GM21447 (cell line): Measurements from ENCODE around the gene VRK3.
"Not testable (repeated sequence)": the region's sequence is repeated elsewhere in the genome, so short reads cannot be mapped to it uniquely, and the experiment has no call there.

Source experiments
- ATAC-seq: cut with Tn5 transposase; IDR thresholded peaks from one replicate; pipeline ENCODE4 v1.9.1; 2021; ENCODE audit not compliant: unreplicated experiment

The VRK3 gene, protein sequence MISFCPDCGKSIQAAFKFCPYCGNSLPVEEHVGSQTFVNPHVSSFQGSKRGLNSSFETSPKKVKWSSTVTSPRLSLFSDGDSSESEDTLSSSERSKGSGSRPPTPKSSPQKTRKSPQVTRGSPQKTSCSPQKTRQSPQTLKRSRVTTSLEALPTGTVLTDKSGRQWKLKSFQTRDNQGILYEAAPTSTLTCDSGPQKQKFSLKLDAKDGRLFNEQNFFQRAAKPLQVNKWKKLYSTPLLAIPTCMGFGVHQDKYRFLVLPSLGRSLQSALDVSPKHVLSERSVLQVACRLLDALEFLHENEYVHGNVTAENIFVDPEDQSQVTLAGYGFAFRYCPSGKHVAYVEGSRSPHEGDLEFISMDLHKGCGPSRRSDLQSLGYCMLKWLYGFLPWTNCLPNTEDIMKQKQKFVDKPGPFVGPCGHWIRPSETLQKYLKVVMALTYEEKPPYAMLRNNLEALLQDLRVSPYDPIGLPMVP

GRCh38 chr19:50025022-50025793 lies at the start of gene VRK3:
Gene VRK3 (minus strand): TSS chr19:50025372. CDS start chr19:50016162, 9,210 bp downstream.
- peak; percentile 85 for ATAC-seq

DNA sequence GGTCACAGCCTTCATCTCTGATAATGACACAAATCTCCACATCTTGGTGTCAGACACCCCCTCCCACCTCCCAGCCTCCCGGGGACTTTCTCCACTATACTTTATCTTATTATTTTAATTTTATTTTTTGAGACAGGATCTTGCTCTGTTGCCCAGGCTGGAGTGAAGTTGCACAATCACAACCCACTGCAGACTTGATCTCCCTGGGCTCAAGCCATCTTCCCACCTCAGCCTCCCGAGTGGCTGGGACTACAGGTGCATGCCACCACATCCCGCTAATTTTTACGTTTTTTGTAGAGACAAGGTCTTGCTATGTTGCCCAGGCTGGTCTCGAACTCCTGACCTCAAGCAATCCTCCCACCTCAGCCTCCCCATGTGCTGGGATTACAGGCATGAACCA lies 43.2 kb upstream of the VRK3 start:
- ATAC-seq: not testable (repeated sequence)

GRCh38 chr19:50067575-50067974 lies 42.4 kb upstream of the VRK3 start:
- ATAC-seq: no peak

DNA sequence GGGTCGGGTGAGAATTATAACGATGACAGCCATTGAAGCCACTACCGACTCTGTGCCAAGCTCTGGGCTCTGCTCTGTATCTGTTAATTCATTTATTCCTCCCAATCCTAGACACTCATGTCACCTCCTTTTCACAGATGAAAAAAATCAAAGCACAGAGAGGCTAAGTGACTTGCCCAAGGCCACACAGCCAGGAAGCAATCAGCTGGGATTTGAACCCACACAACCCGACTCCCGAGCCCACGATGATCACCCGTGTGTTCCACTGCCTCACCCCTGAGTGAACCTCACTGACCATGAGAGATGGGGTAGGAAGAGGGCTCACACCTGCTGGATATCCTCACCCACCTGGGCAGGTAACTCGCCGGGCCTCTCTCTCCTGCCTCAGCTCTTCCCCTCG lies 40.8 kb upstream of the VRK3 start:
- ATAC-seq: no peak

DNA sequence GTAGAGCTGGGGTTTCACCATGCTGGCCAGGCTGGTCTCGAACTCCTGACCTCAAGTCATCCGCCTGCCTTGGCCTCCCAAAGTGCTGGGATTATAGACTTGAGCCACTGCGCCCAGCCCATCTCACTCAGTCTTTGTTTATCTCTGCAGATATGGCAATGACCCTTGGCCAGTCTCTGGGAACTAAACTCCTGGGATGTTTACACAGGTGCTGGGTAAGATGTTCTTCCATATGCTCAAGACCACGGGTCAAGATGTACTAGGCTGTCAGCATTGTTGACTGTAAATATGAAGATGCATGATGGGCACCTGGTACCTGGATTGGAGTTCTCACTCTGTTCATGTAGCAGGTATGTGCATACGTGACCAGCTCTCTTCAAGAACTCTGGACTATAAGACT lies 36.5 kb upstream of the VRK3 start:
- no peak for ATAC-seq

DNA sequence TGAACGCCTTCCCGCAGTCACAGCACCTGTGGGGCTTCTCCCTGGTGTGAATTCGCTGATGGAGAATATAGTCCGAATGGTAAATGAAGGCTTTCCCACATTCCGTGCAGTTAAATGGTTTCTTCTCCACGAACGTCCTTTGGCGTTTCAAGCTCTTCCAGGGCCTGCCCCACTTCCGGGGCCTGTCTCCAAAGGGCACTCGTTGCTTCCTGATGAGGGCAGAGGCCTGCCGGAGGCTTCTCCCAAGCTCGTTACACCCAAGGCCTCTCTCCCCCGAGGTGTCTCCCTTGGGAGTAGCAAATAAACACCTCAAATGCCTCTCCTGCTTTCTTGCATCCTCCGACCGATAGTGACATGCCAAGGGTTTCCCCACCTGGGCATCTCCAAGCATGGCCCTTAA lies 34.9 kb upstream of the VRK3 start:
- no peak for ATAC-seq

DNA sequence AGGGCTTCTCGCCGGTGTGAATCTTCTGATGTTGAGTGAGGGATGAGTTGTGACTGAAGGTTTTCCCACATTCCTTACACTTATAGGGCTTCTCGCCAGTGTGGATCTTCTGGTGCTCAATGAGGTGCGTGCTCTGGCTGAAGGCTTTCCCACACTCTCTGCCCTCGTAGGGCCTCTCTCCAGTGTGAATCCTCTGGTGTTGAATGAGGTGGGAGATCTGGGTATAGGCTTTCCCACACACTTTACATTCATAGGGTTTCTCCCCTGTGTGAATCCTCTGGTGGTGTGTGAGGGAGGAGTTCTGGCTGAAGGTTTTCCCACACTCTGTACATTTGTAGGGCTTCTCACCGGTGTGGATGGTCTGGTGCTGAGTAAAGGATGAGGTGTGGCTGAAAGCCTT lies 33.9 kb upstream of the VRK3 start:
- ATAC-seq: no peak

GRCh38 chr19:50058425-50058824 lies 33.3 kb upstream of the VRK3 start:
- ATAC-seq: no peak

GRCh38 chr19:50053119-50053518 lies 27.9 kb upstream of the VRK3 start:
- no peak for ATAC-seq

DNA sequence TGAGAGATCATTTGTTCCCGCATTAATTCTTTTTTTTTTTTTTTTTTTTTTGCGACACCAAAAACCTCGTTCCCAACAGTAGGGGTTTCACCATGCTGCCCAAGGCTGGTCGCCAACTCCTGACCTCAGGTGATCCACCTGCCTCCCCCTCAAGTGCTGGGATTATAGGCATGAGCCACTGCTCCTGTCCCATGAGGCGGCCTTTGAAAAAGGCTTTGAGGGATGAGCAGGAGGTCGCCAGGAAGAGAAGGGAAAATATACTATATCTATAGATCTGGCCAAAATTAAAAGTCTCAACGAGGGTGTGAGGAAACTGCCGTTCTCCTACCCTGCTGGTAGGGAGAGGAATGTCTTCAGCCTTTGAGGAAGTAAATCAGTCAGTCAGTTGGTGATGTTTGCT lies 26.8 kb upstream of the VRK3 start:
- no peak for ATAC-seq

DNA sequence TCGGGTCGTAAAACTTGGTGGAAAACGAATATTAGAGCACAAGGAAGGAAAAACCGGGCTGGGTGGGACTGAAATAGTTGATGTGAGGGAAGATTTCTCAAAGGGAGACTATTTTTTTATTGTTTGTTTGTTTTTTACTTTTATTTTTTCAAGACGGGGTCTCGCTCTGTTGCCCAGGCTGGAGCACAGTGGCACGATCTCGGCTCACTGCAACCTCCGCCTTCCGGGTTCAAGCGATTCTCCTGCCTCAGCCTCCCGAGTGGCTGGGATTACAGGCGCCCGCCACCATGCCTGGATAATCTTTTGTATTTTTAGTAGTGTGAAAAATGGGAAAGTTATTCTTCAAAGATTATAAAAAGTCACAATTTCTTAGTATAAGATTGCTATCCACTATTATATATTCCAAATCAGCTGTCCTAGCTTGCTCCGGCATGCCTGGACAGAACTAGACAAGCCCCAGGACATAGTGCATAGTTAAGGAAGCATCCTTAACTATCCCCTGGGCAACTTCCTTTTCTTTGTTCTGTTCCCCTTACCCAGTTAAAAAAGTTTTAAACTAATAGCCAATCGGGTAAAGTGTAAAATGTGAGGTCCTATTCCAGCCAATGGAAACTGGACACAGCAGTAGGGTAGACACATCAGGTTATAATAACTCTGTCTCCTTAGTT lies 26.2 kb upstream of the VRK3 start:
- not testable (repeated sequence) for ATAC-seq

GRCh38 chr19:50050406-50051227 lies 25.4 kb upstream of the VRK3 start:
- no peak for ATAC-seq

- ATAC-seq: no peak
Measured at GRCh38 chr19:50047671-50048070, 22.5 kb upstream of the VRK3 start.

- no peak for ATAC-seq
Measured at GRCh38 chr19:50046649-50047503, 21.7 kb upstream of the VRK3 start.

DNA sequence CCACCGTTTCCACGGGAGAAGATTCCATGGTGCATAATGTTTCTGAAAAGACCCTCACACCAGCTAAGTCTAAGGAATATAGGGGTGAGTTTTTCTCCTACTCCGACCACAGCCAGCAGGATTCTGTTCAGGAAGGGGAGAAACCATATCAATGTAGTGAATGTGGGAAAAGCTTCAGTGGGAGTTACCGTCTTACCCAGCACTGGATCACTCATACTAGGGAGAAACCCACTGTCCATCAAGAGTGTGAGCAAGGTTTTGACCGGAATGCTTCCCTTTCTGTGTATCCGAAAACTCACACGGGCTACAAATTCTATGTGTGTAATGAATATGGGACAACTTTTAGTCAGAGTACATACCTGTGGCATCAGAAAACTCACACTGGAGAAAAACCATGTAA lies 19.8 kb upstream of the VRK3 start:
- ATAC-seq: no peak

DNA sequence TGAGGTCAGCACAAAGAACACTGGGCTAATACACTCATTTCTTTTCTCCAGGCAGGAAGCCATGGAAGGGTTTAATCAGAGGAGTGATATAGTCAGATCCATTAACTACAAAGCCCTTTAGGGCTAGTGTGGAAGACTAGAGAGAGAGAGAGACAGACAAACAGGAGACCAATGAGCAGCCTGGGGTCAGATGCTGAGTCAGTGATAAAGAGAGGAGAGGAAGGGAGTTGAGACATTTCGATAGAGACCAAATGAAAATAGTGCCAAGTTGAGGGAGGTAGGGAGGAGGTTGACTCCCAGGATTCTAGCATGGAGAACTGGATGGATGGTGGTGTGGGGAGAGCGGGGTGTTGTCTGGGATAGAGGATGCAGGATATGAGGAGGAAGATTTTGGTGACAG lies 18.8 kb upstream of the VRK3 start:
- no peak for ATAC-seq

GRCh38 chr19:50042363-50043024 lies 17.3 kb upstream of the VRK3 start:
- no peak for ATAC-seq

- no peak for ATAC-seq
Measured at GRCh38 chr19:50040967-50041366, 15.8 kb upstream of the VRK3 start.

DNA sequence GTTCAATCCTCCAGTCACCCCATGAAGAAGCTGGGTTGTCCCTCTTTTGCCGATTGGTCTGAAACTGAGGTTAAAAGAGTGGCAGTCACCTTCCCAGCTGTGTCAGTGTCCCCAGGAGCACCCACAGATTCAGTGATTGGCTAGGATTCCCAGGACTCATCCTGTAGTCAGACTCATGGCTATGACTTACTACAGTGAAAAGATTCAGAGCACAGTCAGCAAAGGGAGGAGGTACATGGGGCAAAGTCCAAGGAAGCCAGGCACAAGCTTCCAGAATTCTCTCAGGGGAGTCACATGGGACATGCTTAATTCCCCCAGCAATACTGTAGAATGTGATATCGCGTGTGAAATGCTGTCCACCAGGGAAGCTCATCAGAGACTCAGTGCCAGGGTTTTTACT lies 14.8 kb upstream of the VRK3 start:
- ATAC-seq: no peak
